ENCODE data around the gene HECTD1.
"Not testable (repeated sequence)": the region's sequence is repeated elsewhere in the genome, so short reads cannot be mapped to it uniquely, and the experiment has no call there.

- not testable (repeated sequence) for TF ChIP-seq CTCF (IDR thresholded peaks at IDR 0.05); POLR2AphosphoS5 (IDR thresholded peaks at IDR 0.05); EP300 (IDR thresholded peaks at IDR 0.05); POLR2A (IDR thresholded peaks at IDR 0.05; ENCODE audit: low read depth)
Observed at GRCh38 chr14:31255918-31256317, 48.3 kb upstream of the HECTD1 start.
